HepG2 (cell line): ENCODE results near the gene FAAP100. TPM values are rescaled to one million over a fixed set of nuclear protein-coding genes. Genes with fewer than 3 reads are reported as not detected.

ENCODE experiments used
- ARID4A ChIP-seq: sonication (generic); formaldehyde crosslinking; IDR thresholded peaks from 2 replicates; pipeline ENCODE4 v1.5.0; 2020; ENCODE audit warnings: mild to moderate bottlenecking, missing genetic modification reagents, borderline replicate concordance
- GFI1 ChIP-seq: sonication (generic); formaldehyde crosslinking; IDR thresholded peaks from 2 replicates; pipeline ENCODE4 v1.5.0; 2020; ENCODE audit warnings: missing genetic modification reagents, mild to moderate bottlenecking, borderline replicate concordance
- HNRNPL ChIP-seq: fragments of 200-400 bp; formaldehyde crosslinking; IDR thresholded peaks from 2 replicates; pipeline ENCODE4 v1.6.1; 2017; ENCODE audit warnings: mild to moderate bottlenecking, low read depth, low read length
- IKZF1 ChIP-seq: fragments of 450-650 bp; IDR thresholded peaks from 2 replicates; pipeline ENCODE4 v1.7.1; 2016
- IRF9 ChIP-seq: sonication (generic); formaldehyde crosslinking; IDR thresholded peaks from 2 replicates; pipeline ENCODE4 v1.8.0; 2022; ENCODE audit warnings: missing genetic modification reagents, mild to moderate bottlenecking, borderline replicate concordance
- MYPOP ChIP-seq: sonication (generic); formaldehyde crosslinking; IDR thresholded peaks from 2 replicates; pipeline ENCODE4 v1.8.1; 2023; ENCODE audit warnings: mild to moderate bottlenecking, moderate library complexity, missing genetic modification reagents
- POLR2G ChIP-seq: fragments of 200-400 bp; formaldehyde crosslinking; IDR thresholded peaks from 2 replicates; pipeline ENCODE4 v1.6.1; 2018; ENCODE audit warnings: mild to moderate bottlenecking, low read depth, low read length, moderate library complexity
- TFDP1 ChIP-seq: IDR thresholded peaks from 2 replicates; pipeline ENCODE4 v1.6.1; 2016; ENCODE audit warnings: missing compliant biosample characterization, missing genetic modification reagents, borderline replicate concordance
- TMF1 ChIP-seq: sonication (generic); formaldehyde crosslinking; IDR thresholded peaks from 2 replicates; pipeline ENCODE4 v1.8.1; 2022; ENCODE audit warnings: low read depth, missing genetic modification reagents
- UBTF ChIP-seq: sonication (generic); formaldehyde crosslinking; IDR thresholded peaks from 2 replicates; pipeline ENCODE4 v1.4.0; 2020; ENCODE audit warnings: mild to moderate bottlenecking, missing genetic modification reagents
- ZFP41 ChIP-seq: sonication (generic); formaldehyde crosslinking; IDR thresholded peaks from 2 replicates; pipeline ENCODE4 v1.4.0; 2020; ENCODE audit warnings: mild to moderate bottlenecking, missing genetic modification reagents, borderline replicate concordance
- ZNF138 ChIP-seq: sonication (generic); formaldehyde crosslinking; IDR thresholded peaks from 2 replicates; pipeline ENCODE4 v1.5.0; 2020; ENCODE audit warnings: mild to moderate bottlenecking, low read depth, missing genetic modification reagents
- ZNF687 ChIP-seq: sonication (generic); formaldehyde crosslinking; IDR thresholded peaks from 2 replicates; pipeline ENCODE4 v1.5.1; 2020; ENCODE audit warnings: mild to moderate bottlenecking, missing genetic modification reagents, moderate library complexity
- ZNF790 ChIP-seq: sonication (generic); formaldehyde crosslinking; IDR thresholded peaks from 2 replicates; pipeline ENCODE4 v1.8.0; 2022; ENCODE audit warnings: missing genetic modification reagents, mild to moderate bottlenecking, borderline replicate concordance
- polyA plus RNA-seq, 8 experiments: library from polyadenylated mRNA; depleted of rRNA in 3 of 8; stranded (reverse) in 7 of 8; unstranded in 1 of 8; fragments of >200 nt; fragmentation: Illumina TruSeq in 4 of 8; extraction: Trizol in 4 of 8; gene quantifications; 2 replicates each; pipeline versions ENCODE4 v1.2.1 to v1.2.3, GENCODE V29; 2011 to 2016; ENCODE audit warnings: low read depth in 4 of 8, missing spikeins in 1 of 8, mixed read lengths in 1 of 8; ENCODE audit not compliant: insufficient read depth in 1 of 8
- total RNA-seq, 5 experiments: library from RNA; depleted of rRNA; stranded (reverse); fragments of >200 nt; fragmentation: Illumina TruSeq; extraction: Trizol; gene quantifications; 2 replicates each; pipeline ENCODE4 v1.2.3, GENCODE V29; 2016; ENCODE audit warnings: low read depth in 1 of 5

The FAAP100 gene
- total and polyA plus RNA-seq, 2 of the 13 experiments (the other 11 are each of a cell fraction or from before 2014, with no cell fraction given): 7.6 to 20.8 TPM

- TF ChIP-seq MYPOP (CRISPR knock-in tag): no peak
- TF ChIP-seq GFI1 (CRISPR knock-in tag): no peak
- no peak for TF ChIP-seq ZFP41 (CRISPR knock-in tag)
- TF ChIP-seq ZNF790: no peak
- no peak for TF ChIP-seq ZNF138 (CRISPR knock-in tag)
- TF ChIP-seq HNRNPL: peak; percentile 88
- TF ChIP-seq ZNF687 (CRISPR knock-in tag): peak; percentile 62
- TF ChIP-seq TMF1 (CRISPR knock-in tag): no peak
- TF ChIP-seq TFDP1 (CRISPR knock-in tag): no peak
- TF ChIP-seq POLR2G: no peak
- TF ChIP-seq IKZF1: no peak
- TF ChIP-seq UBTF (CRISPR knock-in tag): no peak
- peak; percentile 20; the same call in 1 of the 2 replicates for TF ChIP-seq ARID4A (CRISPR knock-in tag)
- TF ChIP-seq IRF9: no peak
- TF ChIP-seq, all 625 proteins: peak for 18
These were observed 3.1 kb downstream of the FAAP100 start (continued) for GRCh38 chr17:81549031-81549557.
